B cell (primary cell): ENCODE results near the gene LRRTM3.

Experiments used
- CTCF ChIP-seq: fragments of 200-600 bp; IDR thresholded peaks from one replicate; pipeline ENCODE4 v1.8.0; 2022; ENCODE audit warnings: antibody characterized with exemption, mild to moderate bottlenecking
- EZH2 ChIP-seq: IDR thresholded peaks from 2 replicates; pipeline ENCODE4 v1.6.1; 2012; ENCODE audit warnings: borderline replicate concordance, low read depth, mild to moderate bottlenecking, moderate library complexity, low read length; ENCODE audit not compliant: insufficient read depth, poor library complexity, severe bottlenecking

- TF ChIP-seq CTCF = no peak
- no peak for TF ChIP-seq EZH2
Observed at GRCh38 chr10:66929375-66929774, 3.5 kb downstream of the LRRTM3 start.
